IMR-90 (cell line): ENCODE measurements around the gene USP20. TPM values are rescaled to one million over a fixed set of nuclear protein-coding genes. Genes with fewer than 3 reads are reported as not detected.

Experiments used
- ATAC-seq: fragments of 200-7000 bp; cut with Tn5 transposase; 2 replicates; pipeline ENCODE4 v1.9.1; 2020; ENCODE audit warnings: low read depth, mild to moderate bottlenecking, moderate library complexity
- BruUV-seq: library from RNA; stranded (reverse); fragments of 400-500 nt; replicated peaks from 2 replicates; lab custom pipeline; 2021; lab: Mats Ljungman, UMichigan
- CTCF ChIA-PET: fragments of 300-600 bp; formaldehyde crosslinking; extraction: SDS; loops from one replicate; lab custom pipeline; 2021; ENCODE audit warnings: antibody characterized with exemption; lab: Yijun Ruan, JAX
- POLR2A ChIA-PET: fragments of 300-600 bp; sonication (Branson Sonifier 250); formaldehyde crosslinking; loops from one replicate; lab custom pipeline; 2022; ENCODE audit warnings: antibody characterized with exemption; ENCODE audit not compliant: unreplicated experiment; lab: Charles Lee
- DNase-seq: peaks from one replicate; pipeline ENCODE4 v3.0.0; 2013
- H2AFZ ChIP-seq: replicated peaks from 2 replicates; pipeline ENCODE3; 2013; ENCODE audit warnings: low read length, mild to moderate bottlenecking; ENCODE audit not compliant: poor library complexity
- H2AK5ac ChIP-seq: 2 replicates; pipeline ENCODE4 v1.6.1; 2013; ENCODE audit warnings: low read depth, low read length, inconsistent platforms
- H2AK9ac ChIP-seq: replicated peaks from 2 replicates; pipeline ENCODE3; 2013; ENCODE audit warnings: mild to moderate bottlenecking, low read depth, low read length, moderate library complexity; ENCODE audit not compliant: poor library complexity
- H2BK120ac ChIP-seq: 2 replicates; pipeline ENCODE4 v1.6.1; 2013; ENCODE audit warnings: low read depth, low read length, inconsistent platforms
- H2BK15ac ChIP-seq: 3 replicates; pipeline ENCODE4 v1.6.1; 2013; ENCODE audit warnings: low read depth, low read length, inconsistent platforms
- H2BK20ac ChIP-seq: 2 replicates; pipeline ENCODE4 v1.6.1; 2013; ENCODE audit warnings: low read depth, mild to moderate bottlenecking, inconsistent platforms, low read length, moderate library complexity
- H2BK5ac ChIP-seq: 2 replicates; pipeline ENCODE4 v1.6.1; 2013; ENCODE audit warnings: mild to moderate bottlenecking, low read depth, low read length, inconsistent platforms; ENCODE audit not compliant: poor library complexity, severe bottlenecking
- H3K14ac ChIP-seq: replicated peaks from 2 replicates; pipeline ENCODE4 v1.6.1; 2013; ENCODE audit warnings: low read depth, low read length, inconsistent platforms
- H3K18ac ChIP-seq: 2 replicates; pipeline ENCODE4 v1.6.1; 2013; ENCODE audit warnings: low read depth, low read length, control low read depth
- H3K23ac ChIP-seq: 2 replicates; pipeline ENCODE4 v1.6.1; 2013; ENCODE audit warnings: low read depth, low read length, inconsistent platforms
- H3K27ac ChIP-seq: 2 replicates; pipeline ENCODE4 v1.5.1; 2013; ENCODE audit warnings: mild to moderate bottlenecking, control low read depth, low read length; ENCODE audit not compliant: insufficient read depth
- H3K27me3 ChIP-seq: 2 replicates; pipeline ENCODE4 v1.6.1; 2013; ENCODE audit warnings: low read length; ENCODE audit not compliant: control insufficient read depth, insufficient read depth
- H3K36me3 ChIP-seq: 2 replicates; pipeline ENCODE4 v1.6.1; 2013; ENCODE audit warnings: low read length, mixed read lengths; ENCODE audit not compliant: control insufficient read depth, insufficient read depth
- H3K4ac ChIP-seq: 2 replicates; pipeline ENCODE4 v1.6.1; 2013; ENCODE audit warnings: low read depth, low read length, inconsistent platforms
- H3K4me1 ChIP-seq: 2 replicates; pipeline ENCODE4 v1.6.1; 2013; ENCODE audit warnings: low read length, mixed read lengths; ENCODE audit not compliant: control insufficient read depth, insufficient read depth
- H3K4me2 ChIP-seq: 2 replicates; pipeline ENCODE4 v1.6.1; 2013; ENCODE audit warnings: low read depth, mild to moderate bottlenecking, control low read depth, low read length, moderate library complexity
- H3K4me3 ChIP-seq: 2 replicates; pipeline ENCODE4 v1.5.1; 2013; ENCODE audit warnings: low read depth, mild to moderate bottlenecking, control low read depth, low read length, moderate library complexity; ENCODE audit not compliant: insufficient read depth
- H3K56ac ChIP-seq: 2 replicates; pipeline ENCODE4 v1.6.1; 2013; ENCODE audit warnings: low read length, inconsistent platforms; ENCODE audit not compliant: insufficient read depth; ENCODE audit errors: extremely low read depth
- H3K79me1 ChIP-seq, 2 experiments: 2 replicates each; pipeline ENCODE4 v1.6.1; 2013; ENCODE audit warnings: low read length in 2 of 2, inconsistent platforms in 1 of 2, low read depth in 1 of 2
- H3K9ac ChIP-seq: 2 replicates; pipeline ENCODE4 v1.6.1; 2013; ENCODE audit warnings: low read depth, low read length, control low read depth
- H3K9me1 ChIP-seq: 2 replicates; pipeline ENCODE4 v1.6.1; 2013; ENCODE audit warnings: low read length, inconsistent platforms; ENCODE audit not compliant: insufficient read depth
- H3K9me3 ChIP-seq: 2 replicates; pipeline ENCODE4 v1.6.1; 2013; ENCODE audit warnings: low read length; ENCODE audit not compliant: control insufficient read depth, insufficient read depth
- H4K20me1 ChIP-seq: 2 replicates; pipeline ENCODE4 v1.6.1; 2013; ENCODE audit warnings: low read length, inconsistent platforms; ENCODE audit not compliant: insufficient read depth
- H4K5ac ChIP-seq: 2 replicates; pipeline ENCODE4 v1.6.1; 2013; ENCODE audit warnings: mild to moderate bottlenecking, low read depth, low read length, control low read depth
- H4K8ac ChIP-seq, 2 experiments: 2 replicates each; pipeline ENCODE4 v1.6.1; 2013; ENCODE audit warnings: low read depth in 2 of 2, low read length in 2 of 2, control low read depth in 1 of 2, inconsistent platforms in 1 of 2
- H4K91ac ChIP-seq: 2 replicates; pipeline ENCODE4 v1.6.1; 2013; ENCODE audit warnings: low read depth, low read length, inconsistent platforms; ENCODE audit not compliant: insufficient read depth
- BHLHE40 ChIP-seq: fragments of 150-350 bp; IDR thresholded peaks from 2 replicates; pipeline ENCODE4 v1.6.1; 2016; ENCODE audit warnings: mild to moderate bottlenecking, low read depth, low read length
- CEBPB ChIP-seq: IDR thresholded peaks from 2 replicates; pipeline ENCODE4 v1.6.1; 2012; ENCODE audit warnings: low read depth, low read length, improper control_type of control experiment
- CHD1 ChIP-seq: IDR thresholded peaks from 2 replicates; pipeline ENCODE4 v1.6.1; 2012; ENCODE audit warnings: low read depth, low read length, improper control_type of control experiment
- CTCF ChIP-seq: conservative IDR thresholded peaks from 2 replicates; pipeline ENCODE4 v1.5.1; 2012; ENCODE audit warnings: mild to moderate bottlenecking, low read depth, low read length, improper control_type of control experiment
- FOS ChIP-seq: fragments of 150-350 bp; IDR thresholded peaks from 2 replicates; pipeline ENCODE4 v1.6.1; 2016; ENCODE audit warnings: low read depth, low read length
- MAFK ChIP-seq: IDR thresholded peaks from 2 replicates; pipeline ENCODE4 v1.6.1; 2012; ENCODE audit warnings: low read depth, low read length, improper control_type of control experiment
- MAZ ChIP-seq: IDR thresholded peaks from 2 replicates; pipeline ENCODE4 v1.6.1; 2012; ENCODE audit warnings: low read depth, mild to moderate bottlenecking, low read length, improper control_type of control experiment, moderate library complexity, borderline replicate concordance
- MXI1 ChIP-seq: IDR thresholded peaks from 2 replicates; pipeline ENCODE4 v1.6.1; 2012; ENCODE audit warnings: low read depth, mild to moderate bottlenecking, low read length, moderate library complexity, borderline replicate concordance
- NFE2L2 ChIP-seq: fragments of 150-350 bp; IDR thresholded peaks from 2 replicates; pipeline ENCODE4 v1.6.1; 2016; ENCODE audit warnings: low read depth, mild to moderate bottlenecking, low read length
- POLR2A ChIP-seq: IDR thresholded peaks from 2 replicates; pipeline ENCODE4 v1.6.1; 2012; ENCODE audit warnings: mild to moderate bottlenecking, low read depth, low read length
- RAD21 ChIP-seq: IDR thresholded peaks from 2 replicates; pipeline ENCODE4 v1.6.1; 2012; ENCODE audit warnings: low read length, improper control_type of control experiment
- RCOR1 ChIP-seq: IDR thresholded peaks from 2 replicates; pipeline ENCODE4 v1.6.1; 2012; ENCODE audit warnings: mild to moderate bottlenecking, low read length, improper control_type of control experiment; ENCODE audit not compliant: insufficient replicate concordance
- SMC3 ChIP-seq: fragments of 150-350 bp; IDR thresholded peaks from 2 replicates; pipeline ENCODE4 v1.6.1; 2016; ENCODE audit warnings: low read depth, mild to moderate bottlenecking, antibody characterized with exemption, low read length, moderate library complexity
- WGBS, 2 experiments: methylation state at CpG; one replicate each; pipeline versions ENCODE4 v1.1.5 to v1.1.7; 2013; ENCODE audit warnings: missing lambda C conversion rate in 2 of 2; ENCODE audit not compliant: insufficient read length in 1 of 2; ENCODE audit errors: extremely low coverage in 2 of 2; 5-methylcytosine and 5-hydroxymethylcytosine counted together
- dilution Hi-C: fragments of 300-500 bp; cut with HindIII; formaldehyde crosslinking; loops from one replicate; pipeline ENCODE4 v1.14.3; 2018; ENCODE audit warnings: low sequenced_read_pairs; ENCODE audit not compliant: unreplicated experiment
- in situ Hi-C: fragments of 300-500 bp; cut with MboI; formaldehyde crosslinking; loops from 3 replicates; pipeline ENCODE4 v1.14.3; 2019; ENCODE audit warnings: low sequenced_read_pairs, inconsistent platforms, mixed read lengths
- intact Hi-C: fragments of 100-400 bp; cut with micrococcal nuclease; formaldehyde crosslinking; loops from 2 replicates; pipeline ENCODE4 v1.10.0; 2022
- polyA plus RNA-seq, 3 experiments: library from polyadenylated mRNA; depleted of rRNA; stranded (reverse); fragments of >200 nt; gene quantifications; 2 replicates each; pipeline ENCODE4 v1.2.3, GENCODE V29; 2012; ENCODE audit warnings: low replicate concordance in 1 of 3
- total RNA-seq: library from RNA; depleted of rRNA; stranded (reverse); fragments of >200 nt; gene quantifications from 2 replicates; pipeline ENCODE4 v1.2.3, GENCODE V29; 2012
- TF ChIP-seq, protein P1 (sequence below): fragments of 150-350 bp; IDR thresholded peaks from 2 replicates; pipeline ENCODE4 v1.6.1; 2017; ENCODE audit warnings: mild to moderate bottlenecking, antibody characterized with exemption, low read length, low read depth

USP20 gene
- total and polyA plus RNA-seq, 2 of the 4 experiments (the other 2 are of a cell fraction): 3.8 to 21.6 TPM

- H3K4me2 ChIP-seq: peak overlapping the region; percentile 58; the same call in 1 of the 2 replicates
- DNase-seq: peak; percentile 81
- no peak overlapping the region; the same call in 1 of the 2 replicates for H3K9ac ChIP-seq
- TF ChIP-seq CHD1: no peak
- no peak for TF ChIP-seq RCOR1
- TF ChIP-seq MAFK: no peak
- peak; percentile 63 for TF ChIP-seq RAD21
- no peak for TF ChIP-seq NFE2L2
- TF ChIP-seq SMC3: peak; percentile 23; the same call in 1 of the 2 replicates
- no peak for TF ChIP-seq CEBPB
- TF ChIP-seq BHLHE40: no peak
- 0 out of 2 replicates have a peak, but pooled peaks have one; percentile 25 for TF ChIP-seq POLR2A
- TF ChIP-seq, protein P1, sequence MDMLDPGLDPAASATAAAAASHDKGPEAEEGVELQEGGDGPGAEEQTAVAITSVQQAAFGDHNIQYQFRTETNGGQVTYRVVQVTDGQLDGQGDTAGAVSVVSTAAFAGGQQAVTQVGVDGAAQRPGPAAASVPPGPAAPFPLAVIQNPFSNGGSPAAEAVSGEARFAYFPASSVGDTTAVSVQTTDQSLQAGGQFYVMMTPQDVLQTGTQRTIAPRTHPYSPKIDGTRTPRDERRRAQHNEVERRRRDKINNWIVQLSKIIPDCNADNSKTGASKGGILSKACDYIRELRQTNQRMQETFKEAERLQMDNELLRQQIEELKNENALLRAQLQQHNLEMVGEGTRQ: no peak
- TF ChIP-seq MXI1: no peak
- peak; percentile 48 for TF ChIP-seq CTCF
- TF ChIP-seq FOS: peak; percentile 41; the same call in 1 of the 2 replicates
- TF ChIP-seq MAZ: no peak
These were observed 52.4 kb downstream of the USP20 start for GRCh38 chr9:129887334-129888292.

More at GRCh38 chr9:129887334-129888292, 52.4 kb downstream of the USP20 start:
- Histone ChIP-seq H3K18ac (no peak overlapping the region), H3K4me1 (peaks cover 30% of the 10 kb centered on the region), H3K27ac (no peak overlapping the region; the same call in 1 of the 2 replicates), H3K36me3 (peaks cover 11% of the 10 kb centered on the region), H3K23ac (no peak overlapping the region), H3K9me3 (no peaks in the 10 kb centered on the region), H2AFZ (no peak overlapping the region), H3K27me3 (no peaks in the 10 kb centered on the region), H2BK120ac (no peak overlapping the region), H2AK5ac (peak overlapping the region; percentile 52; the same call in 1 of the 2 replicates), H3K9me1 (peaks cover 17% of the 10 kb centered on the region), H4K20me1 (no peaks in the 10 kb centered on the region), H4K91ac (no peak overlapping the region), H3K14ac (no peak overlapping the region), H3K79me1 (peaks cover 0 to 3% of the 10 kb centered on the region in 2 experiments; a peak in 1 of 4 replicates), H3K56ac (0 out of 2 replicates have a peak overlapping the region, but pooled peaks have one; percentile 21), H3K4me3 (no peak overlapping the region), H2BK20ac (no peak overlapping the region), H3K4ac (0 out of 2 replicates have a peak overlapping the region, but pooled peaks have one; percentile 10), H2BK15ac (no peak overlapping the region), H4K5ac (no peak overlapping the region), H4K8ac (peak overlapping the region in 1 of 2 experiments; percentile 12; a peak in 1 of 4 replicates), H2AK9ac (no peak overlapping the region), H2BK5ac (peak overlapping the region; percentile 22)
- in situ Hi-C loops: loop anchor here (25.0 kb wide), 1 partner anchor 175 kb away; the partner anchor contains the start of gene GPR107
- dilution Hi-C loops: no loop called here
- intact Hi-C loops: loop anchor here (5.0 to 10.0 kb wide), 3 partner anchors 75 to 347 kb away; no protein-coding TSS in a partner anchor
- TSS peak; percentile 60 for BruUV-seq
- WGBS, 2 experiments: 24% methylated on average over 6 of the region's 27 CpGs; no CpG with 5 or more reads in 1 of the 2 experiments
- ATAC-seq: peak; percentile 5; the same call in 1 of the 2 replicates
- ChIA-PET CTCF (no interaction called here), POLR2A (interaction anchor here (0.5 kb wide), 1 partner anchor 47 kb away, joined by 12 read pairs; no protein-coding TSS in a partner anchor)
